GM21447 (cell line): Measurements from ENCODE around the gene LANCL2.
A peak's percentile ranks its signal among the peaks of the same experiment; 100 is the strongest.
"Not testable (repeated sequence)": the region's sequence is repeated elsewhere in the genome, so short reads cannot be mapped to it uniquely, and the experiment has no call there.

Experiments used
- ATAC-seq: cut with Tn5 transposase; IDR thresholded peaks from one replicate; pipeline ENCODE4 v1.9.1; 2021; ENCODE audit not compliant: unreplicated experiment

LANCL2 gene

DNA sequence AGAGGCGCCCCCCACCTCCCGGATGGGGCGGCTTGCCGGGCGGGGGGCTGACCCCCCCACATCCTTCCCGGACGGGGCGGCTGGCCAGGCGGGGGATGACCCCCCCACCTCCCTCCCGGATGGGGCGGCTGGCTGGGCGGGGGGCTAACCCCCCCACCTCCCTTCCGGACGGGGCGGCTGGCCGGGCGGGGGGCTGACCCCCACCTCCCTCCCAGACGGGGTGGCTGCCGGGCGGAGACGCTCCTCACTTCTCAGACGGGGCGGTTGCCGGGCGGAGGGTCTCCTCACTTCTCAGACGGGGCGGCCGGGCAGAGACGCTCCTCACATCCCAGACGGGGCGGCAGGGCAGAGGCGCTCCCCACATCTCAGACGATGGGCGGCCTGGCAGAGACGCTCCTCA is 37.4 kb downstream of the LANCL2 start:
- ATAC-seq = not testable (repeated sequence)

DNA sequence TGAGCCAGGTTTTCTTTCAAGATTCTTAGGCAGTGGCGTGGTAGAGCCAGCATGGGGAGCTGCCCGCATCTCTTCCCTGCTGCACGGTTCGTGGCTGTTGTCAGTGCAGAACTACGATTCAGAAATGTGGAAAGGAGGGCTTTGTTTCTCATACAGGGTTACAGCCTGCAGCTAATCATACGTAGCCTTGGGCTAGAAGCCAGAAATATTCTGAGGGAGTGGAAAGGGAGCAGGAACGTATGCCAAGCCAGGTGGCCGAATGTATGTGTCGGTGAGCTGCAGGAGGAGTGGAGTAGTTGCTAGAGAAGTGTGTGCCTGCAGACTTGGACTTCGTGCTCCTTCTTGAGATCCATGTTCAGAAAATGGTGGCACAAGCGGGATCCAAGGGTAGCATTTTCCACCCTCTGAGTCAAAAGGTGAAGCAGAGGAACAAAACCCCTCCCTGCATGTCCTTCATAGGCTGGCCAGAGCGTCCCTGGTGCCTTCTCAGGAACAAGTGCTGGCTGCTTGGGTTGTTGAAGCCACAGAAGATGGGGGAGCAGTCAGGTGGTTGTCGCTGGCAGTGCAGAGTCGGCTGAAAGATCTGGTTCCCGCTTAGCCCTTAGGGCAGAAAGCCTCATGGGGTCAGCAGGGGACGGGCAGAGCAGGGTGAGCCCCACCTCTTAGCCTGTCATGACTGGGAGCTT is 40.9 kb downstream of the LANCL2 start:
- no peak for ATAC-seq

DNA sequence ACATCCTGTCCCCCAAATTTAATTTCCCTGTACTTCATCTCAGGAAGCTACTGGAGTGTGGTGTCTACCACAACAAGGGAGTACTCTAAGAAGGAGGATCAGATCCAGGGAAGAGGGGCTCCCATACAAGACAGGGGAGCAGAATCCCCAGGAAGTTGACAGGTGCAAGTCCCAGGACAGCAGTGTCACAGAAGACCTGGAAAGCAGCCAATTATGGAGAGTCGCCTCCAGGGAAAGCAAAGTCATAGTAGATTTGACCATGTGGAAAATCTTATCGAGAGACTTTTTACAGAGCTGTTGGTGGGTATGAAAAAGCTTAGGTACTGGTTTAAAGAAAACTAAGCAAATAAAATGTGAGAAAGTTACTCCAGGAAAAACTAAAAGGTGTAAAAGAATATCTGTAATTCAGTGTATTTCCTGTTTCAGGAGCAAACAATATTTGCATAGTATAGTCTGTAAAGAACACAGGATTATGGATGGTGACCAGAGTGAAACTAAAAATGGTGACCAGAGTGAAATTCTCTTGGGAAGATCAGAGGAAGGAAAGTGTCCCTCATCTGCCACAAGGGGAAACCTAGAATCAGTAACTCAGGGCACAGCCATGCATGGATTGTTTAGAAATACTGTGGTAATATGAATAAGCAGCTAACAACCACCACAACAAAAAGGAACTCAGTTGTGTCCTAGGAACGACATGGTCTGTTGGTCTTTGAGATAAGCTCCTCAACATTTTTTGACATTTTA is 44.5 kb downstream of the LANCL2 start:
- ATAC-seq = peak; percentile 83

DNA sequence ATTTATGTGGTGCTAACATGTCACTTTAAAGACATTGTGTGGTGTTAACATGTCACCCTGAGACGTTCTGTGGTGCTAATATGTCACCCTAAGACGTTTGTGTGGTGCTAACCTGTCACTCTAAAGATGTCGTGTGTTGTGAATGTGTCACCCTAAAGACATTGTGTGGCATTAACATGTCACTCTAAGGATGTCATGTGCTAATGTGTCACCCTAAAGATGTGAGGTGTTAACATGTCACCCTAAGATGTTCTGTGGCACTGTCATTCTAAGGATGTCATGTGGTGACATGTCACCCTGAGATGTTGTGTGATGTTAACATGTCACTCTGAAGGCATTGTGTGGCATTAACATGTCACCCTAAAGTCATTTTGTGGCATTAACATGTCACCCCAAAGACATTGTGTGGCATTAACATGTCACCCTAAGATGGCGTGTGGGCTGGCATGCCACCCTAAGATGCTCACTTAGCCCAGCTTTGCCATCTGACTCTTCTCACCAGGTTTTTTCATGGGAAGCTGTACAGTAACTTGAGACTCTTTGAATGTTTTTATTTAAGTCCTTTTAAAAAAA is 45.6 kb downstream of the LANCL2 start:
- ATAC-seq = no peak

DNA sequence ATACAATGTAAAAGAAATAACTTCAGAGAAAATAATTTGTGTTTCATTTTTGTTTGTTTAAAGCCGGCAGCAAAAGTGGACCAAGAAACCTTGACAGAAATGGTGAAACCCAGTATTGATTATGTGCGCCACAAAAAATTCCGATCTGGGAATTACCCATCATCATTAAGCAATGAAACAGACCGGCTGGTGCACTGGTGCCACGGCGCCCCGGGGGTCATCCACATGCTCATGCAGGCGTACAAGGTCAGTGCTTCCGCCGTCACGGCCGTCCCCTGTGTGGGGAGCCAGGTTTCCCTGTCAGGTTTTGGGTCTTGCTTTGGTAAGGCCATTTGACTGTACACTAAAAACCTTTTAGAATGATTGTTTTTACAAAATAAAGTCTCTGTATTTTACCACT is 46.7 kb downstream of the LANCL2 start:
- no peak for ATAC-seq

DNA sequence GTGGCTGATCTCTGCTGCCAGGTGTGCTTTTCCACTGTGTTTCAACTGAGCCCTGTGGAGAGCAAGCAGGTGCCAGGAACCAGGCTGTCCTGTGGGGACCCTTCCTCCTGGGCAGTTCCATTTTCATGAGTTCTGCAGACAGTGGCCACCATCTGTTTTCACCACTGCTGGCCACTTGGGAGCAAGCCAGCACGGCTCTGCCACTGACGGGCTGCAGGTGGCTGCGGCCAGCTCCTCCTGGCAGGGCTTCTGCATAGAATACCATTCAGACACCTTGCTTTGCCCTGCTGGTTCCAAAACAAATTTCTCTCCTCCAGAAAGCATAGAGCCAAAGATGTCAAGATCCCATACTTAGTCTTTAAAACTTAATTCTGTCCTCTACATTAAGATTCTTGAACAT is 48.3 kb downstream of the LANCL2 start:
- no peak for ATAC-seq

DNA sequence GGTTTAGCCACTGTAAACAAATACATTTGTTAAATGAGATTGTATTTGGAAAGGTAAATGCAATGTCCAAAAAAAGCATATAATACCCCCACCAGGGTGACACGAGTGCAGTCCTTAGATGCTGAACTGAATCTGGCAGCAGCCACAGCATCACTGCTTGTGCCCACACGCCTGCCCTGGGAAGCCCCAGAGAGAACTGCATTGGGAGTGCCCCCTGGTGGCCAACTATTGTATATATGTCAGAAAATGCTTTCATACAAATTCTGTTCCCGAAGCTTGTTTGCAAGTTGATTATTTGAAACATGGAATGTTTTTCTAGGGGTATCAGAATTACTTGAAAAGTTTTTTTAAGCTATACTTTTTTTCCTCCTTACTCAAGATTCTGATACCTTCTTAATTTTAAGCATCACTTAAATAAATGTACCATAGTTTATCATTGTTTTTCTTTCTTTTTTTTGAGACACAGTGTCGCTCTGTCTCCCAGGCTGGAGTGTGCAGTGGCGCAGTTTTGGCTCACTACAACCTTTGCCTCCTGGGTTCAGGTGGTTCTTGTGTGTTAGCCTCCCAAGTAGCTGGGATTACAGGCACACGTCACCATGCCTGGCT is 50.1 kb downstream of the LANCL2 start:
- peak; percentile 93 for ATAC-seq

DNA sequence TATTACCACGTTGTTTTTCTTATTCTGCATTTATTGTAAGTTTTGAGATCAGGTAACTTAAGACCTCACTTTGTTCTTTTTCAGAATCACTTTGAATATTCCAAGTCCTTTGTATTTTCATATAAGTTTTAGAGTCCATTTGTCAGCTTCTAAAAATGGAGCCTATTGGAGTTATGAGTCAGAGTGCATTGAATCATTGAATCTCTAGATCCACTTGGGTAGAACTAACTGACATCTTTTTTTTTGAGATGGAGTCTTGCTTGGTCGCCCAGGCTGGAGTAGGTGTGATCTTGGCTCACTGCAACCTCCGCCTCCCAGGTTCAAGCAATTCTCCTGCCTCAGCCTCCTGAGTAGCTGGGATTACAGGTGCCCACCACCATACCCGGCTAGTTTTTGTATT is 52.3 kb downstream of the LANCL2 start:
- not testable (repeated sequence) for ATAC-seq

DNA sequence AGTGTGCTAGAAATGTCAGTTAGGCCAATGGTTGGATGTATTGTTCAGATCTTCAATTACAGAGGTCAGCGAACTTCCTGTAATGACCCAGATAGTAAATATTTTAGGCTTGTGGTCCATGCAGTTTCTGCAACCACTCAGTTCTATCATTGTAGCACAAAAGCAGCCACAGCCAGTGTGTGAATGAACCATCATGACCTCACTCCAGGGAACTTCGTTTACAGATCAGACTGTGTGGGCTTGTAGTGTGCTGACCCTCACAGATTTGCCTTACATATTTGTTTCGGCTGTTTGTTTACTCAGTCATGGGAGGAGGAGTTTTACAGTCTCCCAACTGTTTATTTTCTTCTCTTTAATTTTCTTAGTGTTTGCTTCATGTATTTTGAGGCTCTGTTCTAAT is 55.4 kb downstream of the LANCL2 start:
- ATAC-seq = no peak

DNA sequence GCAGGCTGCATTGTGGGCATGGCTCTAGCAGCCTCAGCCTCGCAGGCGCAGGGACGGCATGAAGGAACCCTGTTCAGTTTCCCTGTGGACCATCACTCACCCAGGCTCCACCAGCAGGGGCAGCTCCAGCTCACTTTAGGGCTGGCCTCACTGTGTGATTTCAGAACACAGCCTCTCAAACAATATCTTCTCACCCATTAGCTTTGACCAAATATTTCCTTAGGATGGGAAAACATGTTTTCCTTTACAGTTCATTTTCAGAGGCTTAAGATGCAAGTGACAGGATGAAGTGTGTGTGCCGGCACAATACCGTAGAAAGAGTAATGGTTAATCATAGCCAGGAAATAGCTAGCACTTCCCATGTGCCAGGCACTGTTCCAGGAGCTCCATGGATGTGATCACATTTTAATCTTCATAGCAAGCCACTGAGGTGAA is 58.2 kb downstream of the LANCL2 start:
- ATAC-seq = no peak

DNA sequence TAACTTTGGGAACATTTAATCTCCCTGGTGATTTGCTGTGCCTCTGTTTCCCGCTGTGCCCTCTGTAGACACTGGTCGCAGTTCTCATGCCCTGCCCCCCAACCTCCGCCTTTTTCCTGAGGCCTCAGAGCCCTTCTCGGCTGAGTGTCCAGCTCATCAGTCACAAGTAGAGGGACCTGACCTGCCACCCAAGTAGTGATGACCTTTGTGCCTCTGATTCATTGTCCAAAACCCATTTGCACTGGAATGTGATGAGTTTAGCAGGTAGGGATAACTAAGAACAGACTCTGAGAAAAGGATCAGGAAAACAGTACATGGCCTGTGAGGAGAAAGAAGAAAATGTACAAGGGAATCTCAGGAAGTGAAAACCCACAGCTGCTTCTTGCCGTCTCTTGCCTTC is 58.8 kb downstream of the LANCL2 start:
- ATAC-seq = no peak

DNA sequence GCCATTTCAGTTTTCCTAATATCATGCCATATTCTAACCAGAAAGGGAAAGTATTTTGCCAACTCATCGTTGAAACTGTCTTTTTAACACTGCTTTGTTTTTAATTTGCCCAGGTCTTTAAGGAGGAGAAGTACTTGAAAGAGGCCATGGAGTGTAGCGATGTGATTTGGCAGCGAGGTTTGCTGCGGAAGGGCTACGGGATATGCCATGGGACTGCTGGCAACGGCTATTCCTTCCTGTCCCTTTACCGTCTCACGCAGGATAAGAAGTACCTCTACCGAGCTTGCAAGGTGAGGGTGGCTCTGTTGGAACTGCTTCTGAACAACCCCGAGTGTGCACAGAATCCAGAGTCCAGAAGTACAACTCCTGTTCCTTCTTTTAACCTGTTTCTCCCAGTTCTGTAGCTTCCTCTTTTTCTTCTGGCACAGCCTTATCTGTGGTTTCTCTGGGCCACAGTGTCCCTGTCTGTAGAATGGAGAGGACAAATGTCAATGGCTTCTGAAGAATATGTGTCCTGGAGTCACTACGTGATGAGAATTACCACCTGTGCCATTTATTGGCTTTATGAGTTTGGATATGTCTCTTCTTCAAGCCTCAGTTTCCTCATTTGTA is 60.1 kb downstream of the LANCL2 start:
- no peak for ATAC-seq

DNA sequence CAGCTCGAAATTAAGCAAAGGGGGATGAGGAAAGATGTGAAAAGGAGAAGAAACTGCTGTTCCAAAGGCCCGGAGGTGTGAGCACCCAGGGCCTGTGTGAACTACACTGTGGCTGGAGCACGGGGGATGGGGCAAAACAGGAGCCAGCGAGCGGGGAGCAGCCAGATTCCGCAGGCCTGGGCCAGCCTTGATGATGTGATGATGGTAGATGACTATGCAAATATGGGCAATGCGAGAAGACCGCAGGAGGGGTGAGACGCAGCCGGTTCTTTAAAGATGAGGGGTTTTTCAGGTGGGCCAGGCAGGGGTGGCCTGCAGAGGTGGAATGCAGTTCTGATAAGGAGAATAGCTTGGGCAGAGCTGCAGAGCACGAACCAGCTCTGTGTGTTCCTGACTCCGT is 61.5 kb downstream of the LANCL2 start:
- ATAC-seq = no peak

DNA sequence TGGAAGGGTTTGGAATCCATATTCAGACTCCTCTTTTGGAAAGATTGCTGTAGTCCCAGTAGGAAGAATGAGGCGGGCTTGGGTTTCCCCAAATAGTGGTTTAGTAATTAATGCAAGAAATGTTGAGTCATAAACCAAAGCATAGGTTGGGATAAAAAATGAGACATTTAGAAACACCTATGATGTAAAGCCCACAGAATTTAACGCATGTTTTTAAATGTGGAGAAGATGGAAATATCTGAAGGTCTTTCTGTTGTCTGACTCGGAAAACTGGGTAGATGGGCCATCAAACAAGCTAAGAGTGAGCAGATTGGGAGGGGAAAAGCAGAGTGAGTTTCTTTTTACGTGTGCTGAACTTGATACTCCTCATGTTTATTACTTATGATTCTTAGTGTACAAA is 62.2 kb downstream of the LANCL2 start:
- no peak for ATAC-seq

DNA sequence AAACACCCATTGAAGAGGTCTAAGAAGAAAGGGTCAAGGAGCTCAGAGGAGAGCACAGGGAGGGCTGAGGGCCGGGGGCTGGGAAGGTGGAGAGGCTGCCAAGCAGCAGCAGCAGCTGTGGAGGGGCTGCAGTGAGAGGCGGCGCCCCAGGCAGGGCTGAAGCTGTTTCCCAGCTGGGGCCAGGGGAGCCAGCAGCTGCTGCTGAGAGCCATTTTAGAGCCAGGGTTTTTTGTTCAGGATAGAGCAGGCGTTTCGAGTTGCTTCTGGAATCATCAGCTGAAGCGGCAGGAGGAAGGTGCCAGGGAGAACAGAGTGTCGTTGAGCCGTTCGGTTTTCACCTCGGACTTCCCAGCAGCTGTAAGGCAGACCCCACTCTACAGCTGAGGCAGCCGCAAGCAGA is 62.7 kb downstream of the LANCL2 start:
- no peak for ATAC-seq

DNA sequence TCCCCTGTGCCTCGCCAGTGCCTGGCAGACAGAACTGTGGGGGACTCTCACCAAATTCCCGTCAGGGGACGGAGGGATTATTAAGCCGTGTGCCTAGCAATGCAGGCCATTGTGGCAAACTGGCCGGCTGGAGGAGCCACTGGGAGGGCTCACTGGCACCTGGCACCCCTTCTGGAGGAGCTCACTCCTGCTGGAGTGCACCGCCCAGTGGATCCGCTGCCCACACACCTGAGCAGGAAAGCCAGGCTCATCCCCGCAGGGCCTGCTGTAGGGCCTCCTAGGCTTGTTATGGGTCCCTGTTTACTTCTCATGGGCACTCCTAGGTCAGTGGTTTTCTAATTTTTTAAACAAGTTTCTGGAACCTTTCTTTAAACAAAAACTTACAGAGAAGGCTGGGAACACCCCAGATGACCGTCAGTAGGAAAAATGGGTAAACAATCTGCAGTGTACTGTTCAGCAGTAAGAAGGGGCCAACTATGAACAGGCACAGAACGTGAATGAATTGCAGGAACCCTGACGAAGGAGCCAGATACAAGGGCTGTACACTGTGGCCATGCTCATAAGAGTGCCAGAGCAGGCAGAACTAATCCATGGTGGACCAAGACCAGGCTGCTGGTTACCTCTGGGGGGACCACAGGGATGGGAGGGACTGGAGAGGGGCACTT is 64.8 kb downstream of the LANCL2 start:
- no peak for ATAC-seq

DNA sequence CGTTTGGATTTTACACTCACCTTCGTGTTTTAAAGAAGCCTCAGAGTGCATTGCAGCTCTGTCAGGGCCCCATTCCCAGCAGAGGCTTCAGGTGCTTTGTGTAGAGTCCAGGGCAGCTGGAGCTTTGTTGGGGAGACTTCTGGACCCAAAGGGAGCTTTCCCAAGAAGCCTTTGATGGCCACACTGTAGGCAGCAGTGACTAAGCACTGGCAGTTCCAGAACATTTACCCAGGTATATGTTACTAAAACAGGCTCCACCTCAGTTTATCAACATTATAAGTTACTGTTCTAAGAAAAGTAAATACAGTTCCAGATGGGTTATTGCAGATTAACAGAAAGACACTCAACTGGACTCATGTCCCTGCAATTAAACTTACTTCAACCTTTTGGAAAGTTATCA is 66.8 kb downstream of the LANCL2 start:
- ATAC-seq = no peak

DNA sequence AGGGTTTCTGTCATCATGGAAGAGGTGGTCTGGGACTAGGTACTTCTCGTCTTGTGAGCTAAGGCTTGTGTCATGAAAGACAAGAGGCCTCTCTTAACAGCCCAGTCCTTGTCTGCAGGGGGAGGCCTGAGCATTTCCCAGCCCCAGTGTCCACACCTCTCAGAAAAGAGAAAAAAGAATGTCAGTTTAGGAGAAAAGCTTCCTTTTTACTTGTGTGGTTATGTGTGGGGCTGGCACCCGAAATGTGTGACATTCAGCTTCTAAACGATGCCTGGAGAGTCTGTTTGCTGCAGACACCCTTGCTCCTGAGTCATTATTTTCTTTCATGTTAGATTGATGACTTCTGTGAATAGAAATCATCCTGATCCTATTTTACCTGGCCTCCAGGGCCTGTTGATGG is 67.4 kb downstream of the LANCL2 start:
- no peak for ATAC-seq

DNA sequence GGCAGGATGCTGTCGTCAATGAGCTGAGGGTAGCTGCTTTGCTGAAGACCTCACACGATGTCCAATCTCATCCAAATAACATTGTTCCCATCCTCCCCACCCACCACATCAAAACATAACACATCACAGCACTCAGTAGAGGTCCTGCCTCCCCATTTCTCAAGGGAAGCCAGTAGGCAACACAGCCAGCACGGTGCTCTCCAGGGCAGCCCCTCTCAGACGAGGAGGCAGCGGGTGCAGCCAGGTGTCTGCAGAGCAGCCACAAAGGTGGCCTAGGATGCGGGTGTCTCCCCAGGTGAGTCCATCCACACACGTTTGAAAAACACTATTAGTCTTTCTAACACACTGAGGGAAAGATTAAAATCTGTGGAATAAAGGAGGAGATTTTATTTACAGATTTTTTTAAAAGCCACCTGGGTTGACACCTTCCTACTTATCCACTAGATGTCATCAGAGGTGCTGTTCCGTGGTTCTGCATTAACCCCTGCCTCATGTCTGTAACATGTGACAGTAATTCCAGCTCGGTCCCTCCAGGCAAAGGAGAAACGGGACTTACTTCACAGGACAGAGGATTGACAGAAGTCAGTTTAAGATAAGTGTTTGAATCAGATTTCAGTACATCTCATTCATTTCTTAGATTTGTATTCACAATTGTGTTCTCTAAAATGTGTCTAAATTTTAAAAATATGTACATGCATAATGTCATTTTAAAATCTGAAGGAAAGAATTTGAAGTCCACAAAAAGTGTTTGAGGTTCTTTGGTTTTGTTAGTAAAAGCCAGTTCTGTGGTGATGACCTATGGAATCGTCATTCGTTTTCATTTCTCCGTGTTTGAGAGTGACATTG is 68.0 kb downstream of the LANCL2 start:
- peak; percentile 67 for ATAC-seq

DNA sequence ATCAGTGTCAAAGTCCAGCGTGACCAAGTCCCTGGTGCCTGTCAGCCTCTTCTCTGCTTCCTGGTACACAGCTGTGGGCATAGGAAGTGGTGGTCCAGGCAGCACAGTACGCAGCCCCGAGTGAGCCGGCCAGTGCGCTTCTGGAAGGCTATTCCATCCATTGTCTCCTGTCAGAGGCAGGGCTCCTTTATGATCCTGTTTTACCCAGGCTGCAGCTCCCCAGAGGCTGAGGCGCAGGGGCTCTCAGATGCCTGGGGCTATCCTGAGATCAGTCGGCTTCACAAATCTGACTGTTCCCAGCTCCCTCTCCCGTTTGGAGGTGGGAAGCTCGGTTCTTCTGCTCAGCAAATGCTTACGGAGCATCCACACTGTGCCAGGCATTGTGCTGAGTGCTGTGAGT is 70.3 kb downstream of the LANCL2 start:
- no peak for ATAC-seq
